B cell (primary cell): ENCODE data around the gene ARHGAP26.

ENCODE experiments used
- EZH2 ChIP-seq: IDR thresholded peaks from 2 replicates; pipeline ENCODE4 v1.6.1; 2012; ENCODE audit warnings: borderline replicate concordance, low read depth, mild to moderate bottlenecking, moderate library complexity, low read length; ENCODE audit not compliant: insufficient read depth, poor library complexity, severe bottlenecking
- TF ChIP-seq, protein P1 (sequence below): fragments of 200-600 bp; IDR thresholded peaks from one replicate; pipeline ENCODE4 v1.8.0; 2022; ENCODE audit warnings: antibody characterized with exemption, mild to moderate bottlenecking

DNA sequence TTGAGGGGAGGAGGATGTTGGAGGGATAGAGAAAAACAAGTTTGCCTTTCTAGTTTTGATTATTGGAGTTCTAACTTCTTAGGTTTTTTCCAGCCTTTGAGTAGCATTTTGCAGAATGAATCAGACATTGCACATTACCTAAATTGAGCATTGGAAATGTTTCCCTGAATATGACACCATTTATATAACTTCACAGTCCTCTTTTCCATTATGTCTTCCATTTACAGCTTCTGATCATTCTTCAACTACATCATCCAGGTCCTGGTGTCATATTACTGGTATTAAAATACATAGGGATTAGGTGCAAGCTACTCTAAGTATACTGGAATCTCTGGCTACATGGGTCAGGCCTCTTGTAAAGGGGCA, 286.1 kb downstream of the ARHGAP26 start:
- TF ChIP-seq, protein P1, sequence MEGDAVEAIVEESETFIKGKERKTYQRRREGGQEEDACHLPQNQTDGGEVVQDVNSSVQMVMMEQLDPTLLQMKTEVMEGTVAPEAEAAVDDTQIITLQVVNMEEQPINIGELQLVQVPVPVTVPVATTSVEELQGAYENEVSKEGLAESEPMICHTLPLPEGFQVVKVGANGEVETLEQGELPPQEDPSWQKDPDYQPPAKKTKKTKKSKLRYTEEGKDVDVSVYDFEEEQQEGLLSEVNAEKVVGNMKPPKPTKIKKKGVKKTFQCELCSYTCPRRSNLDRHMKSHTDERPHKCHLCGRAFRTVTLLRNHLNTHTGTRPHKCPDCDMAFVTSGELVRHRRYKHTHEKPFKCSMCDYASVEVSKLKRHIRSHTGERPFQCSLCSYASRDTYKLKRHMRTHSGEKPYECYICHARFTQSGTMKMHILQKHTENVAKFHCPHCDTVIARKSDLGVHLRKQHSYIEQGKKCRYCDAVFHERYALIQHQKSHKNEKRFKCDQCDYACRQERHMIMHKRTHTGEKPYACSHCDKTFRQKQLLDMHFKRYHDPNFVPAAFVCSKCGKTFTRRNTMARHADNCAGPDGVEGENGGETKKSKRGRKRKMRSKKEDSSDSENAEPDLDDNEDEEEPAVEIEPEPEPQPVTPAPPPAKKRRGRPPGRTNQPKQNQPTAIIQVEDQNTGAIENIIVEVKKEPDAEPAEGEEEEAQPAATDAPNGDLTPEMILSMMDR: no peak
- TF ChIP-seq EZH2: no peak
